DOHH2 (cell line): ENCODE measurements around the gene MAP3K5.

ENCODE experiments used
- CTCF ChIP-seq: fragments of 200-600 bp; sonication (generic); IDR thresholded peaks from one replicate; pipeline ENCODE4 v1.5.1; 2014; ENCODE audit warnings: antibody characterized with exemption, mild to moderate bottlenecking, low read depth, low read length; ENCODE audit not compliant: poor library complexity, severe bottlenecking
- EZH2phosphoT487 ChIP-seq: fragments of 200-600 bp; sonication (generic); IDR thresholded peaks from 2 replicates; pipeline ENCODE4 v1.6.1; 2017; ENCODE audit warnings: borderline replicate concordance, mild to moderate bottlenecking, antibody characterized with exemption, low read length, moderate library complexity, mixed read lengths

- TF ChIP-seq CTCF: no peak
- TF ChIP-seq EZH2phosphoT487: no peak
Observed at GRCh38 chr6:136780972-136781371, 11.3 kb downstream of the MAP3K5 start.
